ENCODE data around the gene KANSL1L. TPM values are rescaled to one million over a fixed set of nuclear protein-coding genes. Genes with fewer than 3 reads are reported as not detected.

Gene KANSL1L
- total and polyA plus RNA-seq, 12 donors = 4.0 to 27.3 (median 18.9) TPM

GRCh38 chr2:210035679-210036078 is 135.5 kb downstream of the KANSL1L start:
- no peak for TF ChIP-seq CTCF (IDR thresholded peaks at IDR 0.05)
- H3K27ac ChIP-seq = no peak overlapping the region
- no peak overlapping the region for H3K4me3 ChIP-seq
- DNase-seq (no peak), ATAC-seq (no peak)
- intact Hi-C loops (cut with DNase I) = no loop called here
- H3K27me3 ChIP-seq = no peaks in the 10 kb centered on the region
- WGBS, 2 donors = 94 to 96% methylated on average over 4 of the region's 4 CpGs
- H3K9me3 ChIP-seq = no peaks in the 10 kb centered on the region
- peaks cover 0 to 47% (median 0%) of the 10 kb centered on the region in 9 donors for H3K36me3 ChIP-seq
- no peaks in the 10 kb centered on the region for H3K4me1 ChIP-seq

DNA sequence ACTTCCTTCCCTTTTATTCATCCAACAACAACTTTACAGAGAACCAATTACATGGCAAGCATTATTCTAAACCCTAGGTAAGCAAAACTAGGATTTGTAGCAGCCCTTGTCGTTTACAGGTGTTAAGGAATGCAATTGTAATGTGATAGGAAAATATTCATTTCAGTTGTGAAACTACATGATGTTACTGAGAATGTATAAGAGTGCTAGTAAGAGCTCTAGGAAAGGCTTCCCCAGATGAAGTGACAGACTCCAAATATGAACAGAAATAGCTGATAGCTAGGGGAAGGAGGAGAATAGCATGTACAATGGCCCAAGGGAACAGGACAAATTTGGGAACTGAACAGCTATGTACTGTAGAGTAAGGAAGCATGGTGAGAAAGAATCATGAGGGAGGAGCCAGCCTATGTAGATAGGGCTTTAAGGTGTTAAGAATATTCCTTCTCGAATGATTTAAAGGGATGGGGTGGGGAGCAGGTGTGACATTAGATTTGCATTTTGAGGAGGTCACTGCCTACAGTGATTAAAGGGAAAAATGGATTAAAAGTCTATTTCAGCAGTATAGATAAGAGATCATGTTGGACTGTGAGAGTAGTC is 137.0 kb downstream of the KANSL1L start:
- 79 to 80% methylated on average over 2 of the region's 2 CpGs for WGBS, 2 donors
- ATAC-seq = peak in 1 of 8 donors; percentile 44
- Histone ChIP-seq H3K4me1 (no peaks in the 10 kb centered on the region), H3K9me3 (no peaks in the 10 kb centered on the region), H3K4me3 (no peak overlapping the region), H3K27me3 (no peaks in the 10 kb centered on the region), H3K27ac (no peak overlapping the region), H3K36me3 (peaks cover 0 to 43% (median 0%) of the 10 kb centered on the region in 9 donors)
- intact Hi-C loops (cut with DNase I) = no loop called here
- TF ChIP-seq CTCF (IDR thresholded peaks at IDR 0.05) = no peak
- no peak for DNase-seq

GRCh38 chr2:210028178-210028577 is 143.0 kb downstream of the KANSL1L start:
- no peak for TF ChIP-seq CTCF (IDR thresholded peaks at IDR 0.05)
- DNase-seq (no peak), ATAC-seq (no peak)
- Histone ChIP-seq H3K36me3 (peaks cover 0 to 85% (median 11%) of the 10 kb centered on the region in 9 donors), H3K27ac (no peak overlapping the region), H3K4me1 (peaks cover 0 to 4% (median 0%) of the 10 kb centered on the region in 9 donors), H3K9me3 (no peaks in the 10 kb centered on the region), H3K27me3 (no peaks in the 10 kb centered on the region), H3K4me3 (no peak overlapping the region)
- WGBS, 2 donors = 89 to 90% methylated on average over 2 of the region's 2 CpGs
- intact Hi-C loops (cut with DNase I) = no loop called here

DNA sequence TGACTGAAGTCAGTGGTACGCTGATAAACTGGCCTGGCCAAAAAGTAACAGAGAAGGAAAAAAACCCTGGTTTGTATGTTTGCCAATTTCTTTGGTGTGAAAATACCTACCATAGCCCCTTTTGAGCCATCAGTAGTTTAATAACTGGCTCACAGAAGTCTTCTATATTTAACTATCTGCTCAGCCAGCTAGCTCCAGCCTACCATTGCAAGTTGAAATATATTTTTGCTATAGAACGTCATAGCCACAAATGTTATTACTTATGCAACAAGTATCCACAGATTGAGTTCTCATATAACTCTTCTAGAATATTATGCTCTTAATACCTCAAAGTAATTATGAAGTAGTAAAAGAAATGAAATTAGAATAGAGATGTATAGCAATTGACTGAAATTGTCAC is 143.6 kb downstream of the KANSL1L start:
- TF ChIP-seq CTCF (IDR thresholded peaks at IDR 0.05) = no peak
- H3K27me3 ChIP-seq = no peaks in the 10 kb centered on the region
- DNase-seq (no peak), ATAC-seq (no peak)
- H3K4me3 ChIP-seq = no peak overlapping the region
- no peaks in the 10 kb centered on the region for H3K9me3 ChIP-seq
- peaks cover 0 to 90% (median 13%) of the 10 kb centered on the region in 9 donors for H3K36me3 ChIP-seq
- intact Hi-C loops (cut with DNase I) = no loop called here
- WGBS, 2 donors = 83 to 84% methylated on average over 2 of the region's 2 CpGs
- H3K27ac ChIP-seq = no peak overlapping the region
- H3K4me1 ChIP-seq = peaks cover 0 to 4% (median 0%) of the 10 kb centered on the region in 9 donors
